NCI-H1048 (cell line): ENCODE data around the gene TNNT3.
"Not testable (repeated sequence)": the region's sequence is repeated elsewhere in the genome, so short reads cannot be mapped to it uniquely, and the experiment has no call there.

ENCODE experiments used
- DNase-seq: peaks from one replicate; lab custom pipeline; 2025; lab: John Stamatoyannopoulos, UW

Gene TNNT3

GRCh38 chr11:1881442-1882264 lies 37.9 kb upstream of the TNNT3 start:
- no peak for DNase-seq

GRCh38 chr11:1882265-1883238 lies 37.0 kb upstream of the TNNT3 start:
- DNase-seq, result peak; percentile 57

- DNase-seq, result no peak
These were observed 35.9 kb upstream of the TNNT3 start for GRCh38 chr11:1883346-1884302.

- no peak for DNase-seq
These were observed 35.2 kb upstream of the TNNT3 start for GRCh38 chr11:1884303-1884700.

- not testable (repeated sequence) for DNase-seq
These were observed 33.0 kb upstream of the TNNT3 start for GRCh38 chr11:1886551-1886950.

- no peak for DNase-seq
These were observed 31.8 kb upstream of the TNNT3 start for GRCh38 chr11:1887451-1888346.

GRCh38 chr11:1888347-1888753 lies 31.2 kb upstream of the TNNT3 start:
- DNase-seq, result no peak

GRCh38 chr11:1888811-1889210 lies 30.7 kb upstream of the TNNT3 start:
- no peak for DNase-seq

- DNase-seq, result no peak
These were observed 30.1 kb upstream of the TNNT3 start for GRCh38 chr11:1889224-1889930.

GRCh38 chr11:1889941-1890855 lies 29.3 kb upstream of the TNNT3 start:
- DNase-seq, result no peak

- DNase-seq, result no peak
These were observed 28.4 kb upstream of the TNNT3 start for GRCh38 chr11:1890856-1891830.

GRCh38 chr11:1891831-1892115 lies 27.7 kb upstream of the TNNT3 start, which contains the start of gene PRR33:
Gene PRR33 (minus strand): TSS chr11:1891895. CDS start chr11:1890584, 1,311 bp downstream.
- DNase-seq, result no peak

GRCh38 chr11:1892116-1892515 lies 27.4 kb upstream of the TNNT3 start:
- no peak for DNase-seq

GRCh38 chr11:1892558-1892957 lies 26.9 kb upstream of the TNNT3 start:
- DNase-seq, result no peak

- DNase-seq, result no peak
These were observed 25.7 kb upstream of the TNNT3 start for GRCh38 chr11:1893581-1894359.

- DNase-seq, result no peak
These were observed 24.7 kb upstream of the TNNT3 start for GRCh38 chr11:1894759-1895158.

GRCh38 chr11:1896468-1896867 lies 23.0 kb upstream of the TNNT3 start:
- DNase-seq, result no peak
